GM11168 (cell line): ENCODE data around the gene SLC17A4.

ENCODE experiments used
- in situ Hi-C: fragments of 300-500 bp; cut with MboI; formaldehyde crosslinking; loops from one replicate; pipeline ENCODE4 v1.12.0; 2022; ENCODE audit warnings: low sequenced_read_pairs; ENCODE audit not compliant: unreplicated experiment

Gene SLC17A4, protein sequence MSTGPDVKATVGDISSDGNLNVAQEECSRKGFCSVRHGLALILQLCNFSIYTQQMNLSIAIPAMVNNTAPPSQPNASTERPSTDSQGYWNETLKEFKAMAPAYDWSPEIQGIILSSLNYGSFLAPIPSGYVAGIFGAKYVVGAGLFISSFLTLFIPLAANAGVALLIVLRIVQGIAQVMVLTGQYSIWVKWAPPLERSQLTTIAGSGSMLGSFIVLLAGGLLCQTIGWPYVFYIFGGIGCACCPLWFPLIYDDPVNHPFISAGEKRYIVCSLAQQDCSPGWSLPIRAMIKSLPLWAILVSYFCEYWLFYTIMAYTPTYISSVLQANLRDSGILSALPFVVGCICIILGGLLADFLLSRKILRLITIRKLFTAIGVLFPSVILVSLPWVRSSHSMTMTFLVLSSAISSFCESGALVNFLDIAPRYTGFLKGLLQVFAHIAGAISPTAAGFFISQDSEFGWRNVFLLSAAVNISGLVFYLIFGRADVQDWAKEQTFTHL

DNA sequence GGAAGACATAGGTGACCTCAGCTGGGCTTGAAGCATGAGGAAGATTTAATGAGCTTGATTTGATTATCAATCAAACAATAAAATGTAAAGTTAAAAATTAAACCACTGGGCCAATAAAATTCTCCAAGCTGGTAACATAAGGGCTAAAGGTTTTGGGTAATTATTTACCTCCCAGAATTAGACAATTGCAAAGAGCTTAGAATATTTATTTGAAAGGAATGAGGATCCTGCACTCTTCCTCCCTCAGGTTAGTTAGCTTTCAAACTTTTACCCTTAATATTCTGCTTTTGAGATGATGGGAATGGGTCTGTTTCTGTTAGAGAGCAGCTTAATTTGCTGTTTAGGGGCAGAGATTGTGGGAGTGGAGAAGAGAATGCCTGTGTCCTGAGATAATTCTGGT lies at the start of gene SLC17A4:
SLC17A4 (plus strand) TSS at position 208 of the 400 bp plus-strand sequence. CDS start 7,221 bp downstream, outside the sequence.
- in situ Hi-C loops: no loop called here

DNA sequence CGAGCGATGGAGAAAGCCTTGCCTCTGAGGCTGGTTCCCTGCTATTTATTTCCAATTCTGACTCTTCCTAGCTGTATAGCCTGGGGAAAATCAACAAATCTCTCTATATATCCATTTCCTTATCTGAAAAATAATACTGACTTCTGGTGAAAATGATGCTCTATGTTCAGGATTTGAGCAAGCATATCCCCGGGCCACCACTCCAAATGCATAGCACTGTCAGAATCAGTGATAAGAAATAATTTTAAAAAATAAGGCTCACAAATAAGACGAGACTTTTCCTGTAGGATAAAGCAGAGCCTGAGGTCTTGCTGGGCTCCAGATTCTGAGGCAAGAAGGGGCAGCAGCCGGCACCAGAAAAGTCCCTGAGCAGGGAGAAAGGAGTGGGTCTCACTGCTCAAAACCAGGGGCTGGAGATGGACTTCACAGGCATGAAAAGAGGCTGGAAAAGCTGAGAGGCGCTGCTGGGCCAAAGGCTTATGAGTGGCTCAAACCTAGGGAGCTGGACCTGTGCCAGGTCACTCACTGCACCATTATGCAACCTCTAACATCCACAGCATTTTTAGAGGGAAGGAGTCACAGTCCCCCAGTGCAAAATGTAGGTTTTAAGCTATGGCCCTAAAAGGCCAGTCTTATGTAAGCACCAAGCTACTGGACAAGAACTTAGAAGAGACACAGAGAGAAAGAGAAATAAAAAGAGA lies 48.1 kb upstream of the SLC17A4 start:
- in situ Hi-C loops: no loop called here

DNA sequence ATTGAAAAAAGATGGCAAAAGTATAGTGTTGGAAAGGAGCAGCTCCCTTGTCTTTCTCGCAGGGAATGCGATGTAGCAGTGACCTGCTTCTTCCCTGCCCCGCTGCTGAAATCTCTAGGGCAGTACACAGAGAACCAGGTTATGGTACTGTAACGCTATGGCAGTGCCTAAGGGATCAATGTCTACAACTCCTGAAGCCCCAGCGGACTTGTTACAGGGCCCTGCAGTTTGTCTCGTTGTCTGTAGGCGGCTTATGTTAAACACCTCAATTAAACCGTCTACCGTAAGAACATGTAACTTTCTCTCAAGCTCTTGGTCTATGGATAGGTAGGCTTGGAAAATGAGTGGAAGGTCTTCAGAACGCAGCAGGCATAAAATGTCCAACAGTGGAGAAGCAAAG lies 44.8 kb upstream of the SLC17A4 start:
- in situ Hi-C loops: no loop called here

DNA sequence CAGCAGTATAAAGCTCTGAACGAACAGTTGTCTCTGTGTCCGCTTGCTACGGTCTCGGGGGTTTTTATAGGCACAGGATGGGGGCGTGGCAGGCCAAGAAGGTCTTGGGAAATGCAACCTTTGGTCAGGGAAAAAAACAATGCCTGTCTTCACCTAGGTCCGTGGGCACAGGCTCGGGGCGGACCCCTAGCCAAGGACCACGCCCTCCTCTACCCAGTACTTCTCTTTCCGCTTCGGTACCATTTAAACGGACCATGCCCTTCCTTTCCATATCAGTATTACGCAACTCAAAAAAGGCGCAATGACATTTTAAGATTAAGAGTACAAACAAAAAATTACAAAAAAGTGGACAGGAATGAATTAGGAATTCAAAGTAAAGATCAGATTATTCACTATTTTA lies 44.3 kb upstream of the SLC17A4 start:
- in situ Hi-C loops: no loop called here

DNA sequence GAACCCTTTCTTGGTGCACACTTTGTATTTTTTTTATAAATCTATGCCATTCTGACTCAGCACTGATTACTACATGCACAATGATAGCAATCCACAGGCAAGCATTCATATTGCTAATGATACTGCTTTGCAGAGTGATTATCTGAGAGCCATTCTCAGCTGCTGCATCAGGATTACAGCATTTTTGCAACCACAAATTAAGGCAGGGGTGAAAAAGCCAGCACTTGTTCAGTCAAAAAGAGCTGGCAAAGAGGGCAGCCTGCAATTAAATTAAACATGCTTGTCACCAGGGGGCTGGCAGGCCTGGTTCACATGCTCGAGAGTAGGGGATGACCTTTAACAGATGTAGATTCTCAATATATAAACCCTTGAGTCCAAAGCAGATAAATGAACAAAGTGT lies 40.7 kb upstream of the SLC17A4 start:
- in situ Hi-C loops: no loop called here

DNA sequence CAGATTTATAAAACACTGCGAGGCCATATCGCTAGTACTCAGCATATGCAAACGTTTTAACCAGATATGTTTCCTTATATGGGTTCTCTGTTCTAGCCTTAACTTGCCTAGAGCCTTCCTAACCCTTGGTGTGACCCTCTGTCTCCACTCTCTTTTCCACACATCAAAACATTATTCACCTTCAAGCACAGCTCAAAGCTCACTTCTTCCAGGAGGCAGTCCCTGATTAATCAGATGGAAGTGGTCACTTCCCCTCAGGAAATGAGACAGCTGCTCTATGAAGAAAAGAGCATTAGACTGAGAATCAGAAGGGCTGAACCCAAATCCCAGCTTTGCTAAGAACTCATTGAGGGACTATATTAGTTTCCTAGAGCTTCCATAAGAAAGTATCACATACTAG lies 39.8 kb upstream of the SLC17A4 start:
- in situ Hi-C loops: no loop called here

DNA sequence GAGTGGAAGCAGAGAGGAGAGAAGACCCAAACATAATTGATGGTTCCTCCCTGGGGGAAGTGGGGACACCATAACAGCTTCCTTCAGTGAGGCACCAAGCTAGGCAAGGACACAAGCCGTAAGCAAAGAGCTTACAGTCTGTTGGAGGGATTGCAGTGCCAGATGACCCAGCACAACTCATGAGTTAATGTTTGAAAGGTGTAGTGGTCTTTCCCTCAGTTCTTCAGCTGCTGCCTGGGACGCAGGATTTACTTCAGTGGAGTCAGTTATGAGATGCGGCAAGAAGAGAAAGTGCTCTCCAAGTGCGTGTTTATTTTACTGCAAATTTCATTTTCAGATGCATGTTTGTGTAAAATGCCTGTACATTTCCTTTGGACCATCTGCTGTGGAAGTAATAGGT lies 38.7 kb upstream of the SLC17A4 start:
- in situ Hi-C loops: no loop called here

DNA sequence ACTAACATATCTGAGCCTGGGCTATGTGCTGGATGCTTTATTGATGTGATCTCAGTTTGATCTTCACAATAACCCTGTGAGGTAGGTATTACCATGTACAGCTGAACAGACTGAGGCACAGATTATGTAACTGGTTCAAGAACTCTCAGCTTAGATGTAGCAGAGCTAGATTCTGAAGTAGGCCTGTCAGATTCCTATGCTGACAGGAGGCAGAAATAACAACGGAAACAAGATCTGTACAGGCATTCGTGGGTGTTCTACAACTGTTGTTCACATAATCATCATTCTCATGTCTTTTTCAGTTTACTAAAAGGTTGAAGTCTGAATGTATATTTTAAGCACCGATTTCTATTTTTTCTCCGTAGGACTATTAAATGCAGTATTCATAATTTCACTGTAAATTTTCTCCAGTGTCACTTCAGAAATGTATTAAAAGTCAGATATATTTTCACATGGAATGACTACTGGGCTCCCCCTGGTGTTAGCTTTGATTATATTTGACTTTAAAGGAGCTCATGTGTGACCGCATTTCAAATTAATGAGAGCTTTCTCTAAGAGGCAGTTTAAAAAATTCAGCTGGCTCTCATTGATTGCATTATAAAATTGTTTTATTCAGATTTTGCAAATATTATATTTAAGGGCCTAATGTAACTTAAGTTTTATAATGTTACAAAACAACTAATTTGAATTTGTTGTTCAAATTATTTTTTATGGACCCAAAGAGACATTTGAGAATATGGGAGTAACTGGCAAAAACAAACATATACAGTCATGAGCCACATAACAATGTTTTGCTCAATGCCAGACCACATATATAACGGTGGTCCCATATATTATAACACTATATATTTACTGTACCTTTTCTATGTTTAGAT lies 36.4 kb upstream of the SLC17A4 start:
- in situ Hi-C loops: no loop called here

DNA sequence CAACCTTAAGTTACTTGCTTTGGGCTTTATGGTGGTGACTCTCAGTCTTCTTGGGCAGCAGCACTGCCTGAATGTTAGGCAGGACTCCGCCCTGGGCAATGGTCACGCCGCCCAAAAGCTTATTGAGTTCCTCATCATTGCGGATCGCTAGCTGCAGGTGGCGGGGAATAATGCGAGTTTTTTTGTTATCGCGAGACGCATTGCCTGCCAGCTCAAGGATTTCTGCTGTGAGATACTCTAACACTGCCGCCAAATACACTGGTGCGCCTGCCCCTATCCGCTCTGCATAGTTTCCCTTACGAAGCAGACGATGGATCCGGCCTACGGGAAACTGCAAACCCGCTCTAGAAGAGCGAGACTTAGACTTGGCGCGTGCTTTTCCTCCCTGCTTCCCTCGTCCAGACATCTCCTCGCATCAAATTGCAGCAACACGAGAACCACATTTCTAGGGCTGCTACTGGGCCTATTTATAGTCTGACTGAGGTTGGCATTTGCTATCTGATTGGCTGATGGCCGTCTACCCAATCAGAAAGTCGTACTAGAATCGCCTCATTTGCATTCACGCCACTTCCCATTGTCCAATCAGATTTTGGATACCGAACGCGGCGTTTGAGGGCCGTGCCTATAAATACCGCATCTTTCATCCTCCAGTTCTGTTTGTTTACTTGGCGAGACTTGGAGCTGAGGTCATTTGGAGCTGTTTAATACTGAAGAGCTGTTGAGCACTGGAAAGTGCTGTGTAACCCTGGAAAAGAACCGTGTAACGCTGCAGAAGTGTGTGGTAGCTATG lies 28.2 kb upstream of the SLC17A4 start:
- in situ Hi-C loops: no loop called here

DNA sequence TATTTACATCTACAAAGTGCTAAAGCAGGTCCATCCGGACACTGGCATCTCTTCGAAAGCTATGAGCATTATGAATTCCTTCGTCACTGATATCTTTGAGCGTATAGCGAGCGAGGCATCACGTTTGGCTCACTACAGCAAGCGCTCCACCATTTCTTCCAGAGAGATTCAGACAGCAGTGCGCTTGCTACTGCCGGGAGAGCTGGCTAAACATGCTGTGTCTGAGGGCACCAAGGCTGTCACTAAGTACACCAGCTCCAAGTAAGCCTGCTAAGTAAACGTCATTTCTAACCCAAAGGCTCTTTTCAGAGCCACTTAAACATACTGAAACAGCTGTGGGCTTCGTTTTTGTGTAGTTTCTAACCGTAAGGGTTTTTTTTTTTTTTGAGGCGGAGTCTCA lies 27.5 kb upstream of the SLC17A4 start:
- in situ Hi-C loops: no loop called here

DNA sequence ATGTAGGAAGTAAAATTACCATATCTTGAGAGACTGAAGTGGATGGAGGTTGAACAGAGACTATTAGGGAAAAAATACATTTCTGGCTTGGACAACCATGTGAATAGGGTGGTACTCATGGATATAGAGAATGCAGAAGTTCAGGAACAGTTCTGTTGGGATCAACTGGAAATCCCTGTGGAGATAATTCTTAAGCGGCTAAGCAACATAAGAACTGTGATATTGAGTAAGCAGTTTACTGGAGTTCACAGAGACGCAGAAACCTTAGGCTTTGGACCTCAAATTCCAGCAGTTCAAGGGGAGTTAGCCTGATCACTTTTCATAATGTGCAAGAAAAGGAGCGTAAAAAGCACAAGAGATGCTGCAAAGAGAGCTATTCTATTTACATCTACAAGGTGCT lies 23.6 kb upstream of the SLC17A4 start:
- in situ Hi-C loops: no loop called here

DNA sequence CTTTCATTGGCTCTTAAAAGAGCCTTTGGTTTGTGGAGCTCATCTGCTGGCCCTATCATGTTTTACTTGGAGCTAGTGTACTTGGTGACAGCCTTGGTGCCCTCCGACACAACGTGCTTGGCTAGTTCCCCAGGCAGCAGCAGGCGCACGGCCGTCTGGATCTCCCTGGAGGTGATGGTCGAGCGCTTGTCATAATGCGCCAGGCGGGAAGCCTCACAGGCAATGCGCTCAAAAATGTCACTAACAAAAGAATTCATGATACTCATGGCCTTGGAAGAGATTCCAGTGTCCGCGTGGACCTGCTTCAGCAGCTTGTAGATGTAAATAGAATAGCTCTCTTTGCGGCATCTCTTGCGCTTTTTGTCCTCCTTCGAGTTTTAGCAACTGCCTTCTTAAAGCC lies 22.8 kb upstream of the SLC17A4 start:
- in situ Hi-C loops: no loop called here

DNA sequence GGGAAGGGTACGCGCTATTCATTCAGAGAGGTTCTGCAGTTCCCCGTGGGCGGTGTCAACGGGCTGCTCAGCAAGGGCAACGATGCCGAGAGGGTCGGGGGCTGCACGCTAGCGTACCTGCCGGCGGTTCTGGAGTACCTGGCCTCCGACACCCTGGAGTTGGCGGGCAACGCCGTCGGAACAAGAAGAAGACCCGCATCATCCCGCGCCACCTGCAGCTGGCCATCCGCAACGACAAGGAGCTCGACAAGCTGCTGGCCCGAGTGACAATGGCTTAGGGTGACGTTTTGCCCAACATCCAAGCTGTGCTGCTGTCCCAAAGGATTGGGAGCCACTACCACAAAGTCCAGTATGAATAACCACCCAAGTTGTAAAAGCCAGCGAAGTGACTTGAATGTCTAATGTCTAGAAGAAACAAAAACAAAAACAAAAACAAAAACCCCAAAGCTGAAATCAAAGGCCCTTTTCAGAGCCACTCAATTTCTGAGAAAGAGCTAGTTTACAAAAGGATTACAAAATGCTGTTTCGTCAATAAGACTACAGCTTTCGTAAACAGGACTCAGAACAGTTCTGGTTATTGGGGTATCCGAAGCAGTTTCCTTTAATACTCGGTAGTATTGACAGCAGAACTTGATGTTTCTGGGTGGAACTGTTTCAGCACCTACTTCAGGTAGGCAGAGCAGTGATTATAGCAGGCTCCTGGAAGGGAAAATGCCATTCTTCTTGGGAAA lies 21.9 kb upstream of the SLC17A4 start:
- in situ Hi-C loops: no loop called here

DNA sequence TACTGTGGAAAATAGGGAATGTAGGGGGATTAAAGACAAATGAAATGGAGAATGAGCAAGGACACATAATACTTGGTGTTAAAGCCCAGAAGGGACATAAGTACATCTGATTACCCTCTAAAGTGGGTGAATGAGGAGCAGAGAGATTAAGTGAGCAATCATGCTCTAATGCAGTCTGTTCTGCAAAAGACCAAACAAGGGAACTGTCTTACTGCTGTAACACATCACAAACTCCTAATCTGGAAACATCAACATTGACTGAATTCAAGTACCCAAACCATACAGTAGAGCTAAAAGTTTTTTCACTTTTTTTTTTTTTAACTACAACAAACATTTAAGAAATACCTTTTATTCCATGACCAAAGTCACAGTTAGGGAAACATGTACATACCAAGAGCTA lies 19.3 kb upstream of the SLC17A4 start:
- in situ Hi-C loops: no loop called here

DNA sequence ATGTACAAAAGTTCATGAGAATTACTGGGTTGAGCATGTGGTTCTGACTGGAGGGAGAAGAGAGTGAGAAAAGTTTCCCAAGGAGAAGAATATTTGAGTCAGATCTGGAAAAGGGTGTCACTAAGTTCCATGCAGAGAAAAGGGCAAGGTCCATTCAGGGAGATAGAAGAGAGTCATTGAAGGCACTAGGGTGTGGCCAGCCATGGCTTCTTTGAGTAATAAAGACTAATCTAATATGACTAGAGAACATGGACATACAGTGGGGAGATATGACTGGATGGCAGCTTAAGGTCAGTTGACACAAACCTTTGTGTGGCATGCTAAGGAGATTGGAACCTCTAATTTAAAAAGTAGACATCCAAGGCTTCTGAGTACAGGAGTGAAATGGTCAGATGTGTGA lies 10.7 kb upstream of the SLC17A4 start:
- in situ Hi-C loops: no loop called here

DNA sequence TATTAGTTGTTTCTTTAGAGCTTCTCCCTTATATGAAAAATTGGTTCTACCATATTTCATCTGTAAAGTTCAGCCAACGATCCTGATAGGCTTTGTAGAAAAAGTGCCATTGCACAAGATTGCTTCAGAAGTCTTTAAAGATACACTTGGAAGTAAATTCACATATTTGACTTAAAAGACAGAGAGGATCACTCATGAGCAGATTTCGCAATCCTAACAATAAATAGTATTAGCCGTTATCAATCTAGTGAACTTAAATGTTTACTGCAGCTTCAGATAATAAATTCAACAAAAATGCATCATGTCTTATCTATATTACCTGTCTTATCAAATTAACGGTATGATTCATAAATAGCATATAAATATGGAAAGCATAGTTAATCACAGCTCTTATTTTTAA lies 8.7 kb upstream of the SLC17A4 start:
- in situ Hi-C loops: no loop called here

DNA sequence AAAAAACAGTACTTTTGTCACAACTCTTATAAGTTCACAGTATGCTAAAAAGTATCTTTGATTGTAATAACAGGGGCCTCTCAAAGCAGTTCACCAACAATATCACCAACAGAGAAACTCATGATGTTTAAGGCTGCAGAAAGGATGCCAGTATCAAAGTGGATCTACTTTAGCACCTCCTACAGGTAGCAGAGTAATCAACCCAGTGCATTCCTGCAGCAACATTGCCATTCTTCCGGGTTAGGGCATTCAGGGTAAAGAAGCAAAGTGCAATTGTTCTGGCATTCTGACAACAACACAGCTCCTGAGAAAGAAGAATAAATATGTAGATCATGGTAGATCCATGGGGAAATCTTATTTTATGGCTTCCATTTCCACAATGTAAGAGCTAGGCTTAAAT lies 7.6 kb upstream of the SLC17A4 start:
- in situ Hi-C loops: no loop called here

DNA sequence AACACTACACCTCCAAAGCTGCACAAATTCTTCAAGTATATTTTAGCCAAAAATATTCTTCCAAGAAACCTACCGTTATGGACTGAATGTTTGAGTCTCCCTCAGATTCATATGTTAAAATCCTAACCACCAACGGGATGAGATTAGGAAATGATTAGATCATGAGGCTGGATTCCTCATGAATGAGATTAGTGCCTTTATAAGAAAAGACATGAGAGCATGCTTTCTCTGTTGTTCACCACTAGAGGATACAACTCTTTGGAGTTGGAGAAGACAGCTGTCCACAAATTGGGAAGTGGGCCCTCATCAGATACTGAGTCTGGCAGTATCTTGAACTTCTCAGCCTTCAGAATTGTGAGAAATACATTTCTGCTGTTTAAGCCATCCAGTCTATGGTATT lies 7.1 kb upstream of the SLC17A4 start:
- in situ Hi-C loops: no loop called here

DNA sequence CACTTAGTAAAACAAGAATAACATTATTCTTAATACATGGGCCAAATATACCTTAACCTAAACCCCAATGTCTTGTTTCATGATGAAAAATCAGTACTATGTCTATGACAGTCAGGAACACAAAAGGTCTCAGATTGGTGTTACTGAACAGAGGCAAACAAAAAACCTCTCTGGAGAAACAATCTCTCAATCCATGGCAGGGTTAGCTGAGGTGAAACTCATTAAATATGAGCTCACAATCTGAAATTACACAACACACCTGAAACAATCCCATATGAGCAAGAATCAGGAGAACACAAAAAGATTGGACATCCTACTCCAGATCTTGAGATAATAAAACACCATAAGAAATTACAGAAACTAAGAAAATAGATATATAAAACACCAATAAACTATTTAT lies 6.5 kb upstream of the SLC17A4 start:
- in situ Hi-C loops: no loop called here
